HepG2 (cell line): ENCODE measurements around the gene SERTAD2. TPM values are rescaled to one million over a fixed set of nuclear protein-coding genes. Genes with fewer than 3 reads are reported as not detected.
A peak's percentile ranks its signal among the peaks of the same experiment; 100 is the strongest.

ENCODE experiments used
- HNF4G ChIP-seq, 2 experiments: sonication (generic) in 1 of 2; formaldehyde crosslinking in 1 of 2; IDR thresholded peaks; 2 replicates each; pipeline versions ENCODE4 v1.4.0 to v1.6.1; 2011 to 2020; ENCODE audit warnings: borderline replicate concordance in 2 of 2, low read depth in 2 of 2, mild to moderate bottlenecking in 2 of 2, low read length in 1 of 2, missing genetic modification reagents in 1 of 2, moderate library complexity in 1 of 2
- RNF2 ChIP-seq: fragments of 450-650 bp; conservative IDR thresholded peaks from 2 replicates; pipeline ENCODE4 v1.6.1; 2016; ENCODE audit warnings: low read depth
- ZNF318 ChIP-seq: sonication (generic); formaldehyde crosslinking; IDR thresholded peaks from 2 replicates; pipeline ENCODE4 v1.4.0; 2020; ENCODE audit warnings: mild to moderate bottlenecking, missing genetic modification reagents
- ZNF619 ChIP-seq: sonication (generic); formaldehyde crosslinking; IDR thresholded peaks from 2 replicates; pipeline ENCODE4 v1.4.0; 2020; ENCODE audit warnings: mild to moderate bottlenecking, missing genetic modification reagents
- ZSCAN20 ChIP-seq: sonication (generic); formaldehyde crosslinking; IDR thresholded peaks from 2 replicates; pipeline ENCODE4 v1.4.0; 2020; ENCODE audit warnings: missing genetic modification reagents, mild to moderate bottlenecking, borderline replicate concordance
- polyA plus RNA-seq, 8 experiments: library from polyadenylated mRNA; depleted of rRNA in 3 of 8; stranded (reverse) in 7 of 8; unstranded in 1 of 8; fragments of >200 nt; fragmentation: Illumina TruSeq in 4 of 8; extraction: Trizol in 4 of 8; gene quantifications; 2 replicates each; pipeline versions ENCODE4 v1.2.1 to v1.2.3, GENCODE V29; 2011 to 2016; ENCODE audit warnings: low read depth in 4 of 8, missing spikeins in 1 of 8, mixed read lengths in 1 of 8; ENCODE audit not compliant: insufficient read depth in 1 of 8
- total RNA-seq, 5 experiments: library from RNA; depleted of rRNA; stranded (reverse); fragments of >200 nt; fragmentation: Illumina TruSeq; extraction: Trizol; gene quantifications; 2 replicates each; pipeline ENCODE4 v1.2.3, GENCODE V29; 2016; ENCODE audit warnings: low read depth in 1 of 5

SERTAD2 gene
- total and polyA plus RNA-seq, 2 of the 13 experiments (the other 11 are each of a cell fraction or from before 2014, with no cell fraction given), result 6.7 to 22.6 TPM

GRCh38 chr2:64677530-64677929, 23.8 kb upstream of the SERTAD2 start (continued):
- TF ChIP-seq RNF2 (no peak), ZNF318 (CRISPR knock-in tag) (no peak), HNF4G (IDR thresholded peaks at IDR 0.05; ENCODE audit: borderline replicate concordance, low read depth, low read length) (peak; percentile 17; the same call in 1 of the 2 replicates), HNF4G (CRISPR knock-in tag; IDR thresholded peaks at IDR 0.05; ENCODE audit: borderline replicate concordance, low read depth) (no peak), ZSCAN20 (CRISPR knock-in tag) (no peak), ZNF619 (no peak)
